NCI-H524 treated with DMSO at 0.1 percent for 48 hours (cell line): ENCODE results near the gene TEX22.

Experiments used
- DNase-seq: peaks from one replicate; lab custom pipeline; 2025; lab: John Stamatoyannopoulos, UW

TEX22 gene

DNA sequence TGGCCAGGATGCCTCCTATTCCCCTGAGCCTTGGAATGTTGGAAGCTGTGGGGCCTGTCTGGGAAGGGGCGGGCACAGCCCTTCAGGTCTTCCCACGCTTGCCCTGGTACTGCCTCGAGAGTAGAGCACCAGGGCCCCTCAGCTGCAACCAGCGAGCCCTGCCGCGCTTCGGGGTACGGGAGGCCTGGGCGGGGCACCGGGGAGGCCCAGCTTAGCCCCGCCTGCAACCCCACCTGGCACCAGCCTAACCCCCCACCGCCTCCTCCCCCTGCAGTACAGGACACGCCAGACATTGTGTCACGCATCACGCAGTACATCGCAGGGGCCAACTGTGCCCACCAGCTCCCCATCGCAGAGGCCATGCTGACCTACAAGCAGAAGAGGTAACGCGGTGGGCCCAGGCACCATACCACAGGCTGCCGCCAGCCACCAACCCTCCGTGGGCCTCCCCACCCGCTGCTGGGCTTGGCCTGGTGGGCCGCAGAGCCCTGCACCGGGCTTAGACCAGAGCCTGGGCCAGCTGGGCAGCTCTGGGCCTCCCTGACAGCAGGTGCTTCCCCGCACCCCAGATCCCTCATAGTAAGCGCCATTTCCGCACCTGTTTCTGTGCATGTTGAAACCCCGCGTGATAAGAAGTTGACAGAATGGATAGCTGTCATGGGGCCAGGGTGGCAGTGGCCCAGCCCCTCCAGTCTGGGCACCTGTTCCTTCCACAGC is 13.6 kb upstream of the TEX22 start:
- no peak for DNase-seq

DNA sequence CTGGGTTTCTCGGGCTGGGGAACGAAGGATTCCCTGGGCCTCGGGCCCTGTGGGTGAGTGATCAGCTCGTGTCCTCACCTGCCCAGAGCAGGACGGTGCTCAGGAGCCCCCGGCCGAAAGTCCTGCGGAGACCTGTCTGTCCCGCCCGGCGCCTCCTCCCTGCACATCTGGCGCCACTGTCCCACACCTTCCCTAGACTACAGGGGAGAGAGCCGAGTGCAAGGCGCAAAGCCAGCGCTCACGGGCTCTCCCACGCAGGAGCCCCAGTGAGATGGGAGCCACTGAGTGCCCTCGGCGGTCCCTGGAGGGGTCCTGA is 13.1 kb upstream of the TEX22 start:
- no peak for DNase-seq

- DNase-seq: no peak
Measured at GRCh38 chr14:105385698-105386365, 12.5 kb upstream of the TEX22 start.

DNA sequence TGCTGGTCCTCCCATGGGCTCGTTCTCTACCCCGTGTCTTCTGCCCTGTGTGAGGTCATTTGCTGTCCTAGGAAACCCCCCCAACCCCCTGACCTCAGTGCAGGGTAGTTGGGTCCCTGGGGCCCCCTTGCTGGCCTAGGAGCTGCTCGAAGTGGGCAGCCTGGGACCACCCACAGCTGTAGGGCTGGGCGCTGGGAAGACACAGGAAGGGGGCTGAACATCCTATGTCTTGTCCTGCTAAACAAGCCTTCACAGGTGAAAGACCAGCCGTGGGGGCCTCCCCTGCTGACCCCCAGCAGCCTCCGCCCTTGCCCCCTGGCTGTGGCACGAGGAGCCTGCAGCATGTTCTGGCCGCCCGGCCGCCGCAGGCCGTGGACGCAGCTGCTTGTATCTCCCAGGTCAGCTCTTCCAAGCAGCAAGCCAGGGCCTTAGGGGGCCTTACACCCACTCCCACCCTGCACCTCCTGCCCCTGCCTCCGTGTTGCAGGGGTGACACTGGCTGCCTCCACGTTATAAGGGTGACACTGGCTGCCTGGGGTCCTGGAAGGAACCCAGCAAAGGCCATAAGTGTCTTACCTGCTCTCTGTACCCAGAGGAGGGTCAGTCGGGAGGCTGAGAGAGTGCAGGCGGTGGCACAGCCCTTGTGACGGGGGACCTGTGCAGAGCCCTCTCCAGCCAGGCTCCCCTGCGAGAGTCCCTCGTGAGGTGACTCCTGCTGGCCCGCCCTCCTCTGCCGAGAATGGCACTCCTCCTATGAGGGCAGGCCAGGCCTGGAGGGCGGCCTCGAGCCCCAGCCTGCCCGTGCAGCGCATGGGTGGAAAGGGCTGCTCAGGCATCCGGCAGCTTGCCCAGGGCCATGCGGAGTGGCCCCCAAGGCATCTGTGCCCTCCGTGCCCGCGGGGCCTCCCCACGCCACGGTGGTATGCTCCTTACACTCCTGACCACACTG is 11.5 kb upstream of the TEX22 start:
- no peak for DNase-seq

- peak; percentile 30 for DNase-seq
Measured at GRCh38 chr14:105387530-105387922, 10.8 kb upstream of the TEX22 start.

DNA sequence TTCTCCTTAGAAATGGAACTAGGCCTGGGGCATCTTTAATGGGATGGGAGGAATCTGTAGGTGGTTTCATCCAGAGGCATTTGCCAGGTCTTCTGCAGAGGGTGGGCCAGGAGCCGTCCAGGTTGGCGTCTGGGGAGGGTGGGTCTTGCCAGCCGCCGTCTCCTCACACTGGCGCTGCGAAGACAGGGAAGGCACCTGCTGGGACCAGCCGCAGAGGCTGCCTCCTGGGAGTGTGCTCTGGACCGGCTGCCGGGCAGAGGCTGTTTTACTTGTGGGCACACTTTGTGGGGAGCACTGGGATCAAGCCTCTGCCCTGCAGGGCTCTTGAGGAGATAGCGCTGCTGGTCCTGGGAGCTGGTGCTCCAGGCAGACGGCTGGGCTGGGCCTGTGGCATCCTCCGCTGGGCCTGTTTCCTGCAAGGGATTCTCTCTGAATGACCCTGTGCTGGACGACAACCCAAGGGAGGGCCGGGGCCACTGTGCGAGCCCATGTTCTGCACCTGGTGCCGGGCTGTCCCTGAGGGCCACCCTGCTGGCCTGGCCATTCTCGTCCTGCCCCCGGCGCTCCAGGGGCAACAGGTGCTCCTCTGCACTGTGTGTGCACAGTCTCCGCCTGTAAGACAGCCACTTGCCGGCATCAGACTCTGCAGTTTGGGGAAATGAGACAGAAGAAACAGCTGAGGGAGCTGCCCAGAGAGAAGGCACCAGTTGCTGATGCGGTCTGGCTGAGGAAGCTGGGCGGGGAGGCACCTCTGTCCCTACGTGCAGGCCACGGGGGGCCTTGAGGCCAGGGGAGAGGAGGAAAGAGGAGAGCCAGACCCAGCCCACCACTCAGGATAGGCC is 10.0 kb upstream of the TEX22 start:
- DNase-seq: no peak

DNA sequence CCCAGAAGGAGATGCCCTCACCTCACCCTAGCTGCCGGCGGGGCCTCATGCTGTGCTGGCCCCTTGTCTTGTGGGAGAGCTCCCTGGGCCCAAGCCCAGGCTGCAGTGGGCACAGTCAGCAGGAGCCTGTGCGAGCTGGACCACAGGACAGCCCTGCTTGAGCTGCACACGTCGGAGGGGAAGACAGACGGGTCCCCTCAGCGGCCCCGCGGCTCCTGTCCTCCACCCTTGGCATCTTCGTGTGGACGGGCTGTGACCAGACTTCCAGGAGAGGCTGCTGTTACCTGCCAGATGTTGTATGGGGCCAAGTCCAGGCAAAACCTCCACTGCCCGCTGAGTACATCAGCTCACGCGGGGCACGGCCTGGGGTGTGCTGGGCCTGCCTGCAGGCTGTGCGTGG is 9.4 kb upstream of the TEX22 start:
- no peak for DNase-seq

DNA sequence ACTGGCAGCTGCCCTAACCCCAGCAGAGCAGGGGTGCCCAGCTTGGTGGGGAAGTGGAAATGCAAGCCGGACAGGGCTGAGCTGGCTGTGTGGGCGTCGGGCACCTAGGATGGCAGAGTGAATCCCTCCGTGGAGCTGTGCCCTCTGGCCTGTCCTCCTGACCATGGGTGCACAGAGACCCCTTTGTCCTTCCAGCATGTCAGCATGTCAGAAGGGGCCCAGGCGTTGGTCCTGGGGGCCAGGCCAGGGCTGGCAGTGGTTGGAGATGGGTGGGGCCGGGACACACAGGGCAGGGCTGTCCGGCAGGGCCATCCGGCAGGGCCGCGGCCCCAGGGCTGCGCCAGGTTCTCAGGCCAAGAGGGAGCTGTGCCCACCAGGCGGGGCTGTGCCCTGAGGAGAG is 8.8 kb upstream of the TEX22 start:
- DNase-seq: no peak

- DNase-seq: no peak
Measured at GRCh38 chr14:105389976-105390848, 8.1 kb upstream of the TEX22 start.

GRCh38 chr14:105390849-105391500 is 7.4 kb upstream of the TEX22 start:
- DNase-seq: no peak

DNA sequence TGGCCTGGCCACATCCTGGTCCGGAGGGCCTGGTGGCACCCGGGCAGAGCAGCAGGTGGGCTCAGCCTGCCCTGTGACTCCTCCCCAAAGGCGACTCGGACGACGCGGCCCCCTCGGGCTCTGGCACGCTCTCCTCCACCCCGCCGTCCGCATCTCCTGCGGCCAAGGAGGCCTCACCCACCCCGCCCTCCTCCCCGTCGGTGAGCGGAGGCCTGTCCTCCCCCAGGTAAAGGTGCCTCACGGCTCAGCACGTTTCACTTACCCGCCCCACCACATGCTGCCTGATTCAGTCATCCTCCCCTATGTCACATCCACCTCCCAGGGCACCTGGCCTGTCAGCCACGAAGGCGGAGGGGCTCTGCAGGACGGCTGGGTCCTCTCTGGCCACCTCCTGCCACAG is 6.8 kb upstream of the TEX22 start:
- DNase-seq: no peak

- no peak for DNase-seq
Measured at GRCh38 chr14:105392131-105393090, 5.9 kb upstream of the TEX22 start.

- no peak for DNase-seq
Measured at GRCh38 chr14:105393151-105393550, 5.2 kb upstream of the TEX22 start.

- DNase-seq: no peak
Measured at GRCh38 chr14:105394714-105395537, 3.4 kb upstream of the TEX22 start.

DNA sequence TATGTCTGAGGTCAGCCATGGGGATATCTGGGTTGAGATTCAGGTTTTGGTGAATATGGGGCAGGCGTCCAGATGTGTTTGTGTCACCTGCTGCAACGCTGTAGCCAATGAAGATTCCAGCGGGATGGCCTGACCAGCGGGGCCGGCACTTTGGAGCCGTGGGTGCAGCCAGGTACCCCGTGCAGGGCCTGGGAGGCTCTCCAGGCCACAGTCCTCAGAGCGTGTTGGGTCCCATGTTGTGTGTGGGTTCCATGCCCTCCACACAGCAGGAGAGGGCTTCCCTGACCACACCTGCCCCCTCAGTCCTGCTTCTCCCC is 2.8 kb upstream of the TEX22 start:
- DNase-seq: no peak

- DNase-seq: no peak
Measured at GRCh38 chr14:105397350-105397931, 897 bp upstream of the TEX22 start.

GRCh38 chr14:105398726-105399465 is 558 bp downstream of the TEX22 start:
- no peak for DNase-seq

- DNase-seq: no peak
Measured at GRCh38 chr14:105399466-105399775, 1.1 kb downstream of the TEX22 start.
